ENCODE measurements around the gene RAB23.

RAB23 gene

DNA sequence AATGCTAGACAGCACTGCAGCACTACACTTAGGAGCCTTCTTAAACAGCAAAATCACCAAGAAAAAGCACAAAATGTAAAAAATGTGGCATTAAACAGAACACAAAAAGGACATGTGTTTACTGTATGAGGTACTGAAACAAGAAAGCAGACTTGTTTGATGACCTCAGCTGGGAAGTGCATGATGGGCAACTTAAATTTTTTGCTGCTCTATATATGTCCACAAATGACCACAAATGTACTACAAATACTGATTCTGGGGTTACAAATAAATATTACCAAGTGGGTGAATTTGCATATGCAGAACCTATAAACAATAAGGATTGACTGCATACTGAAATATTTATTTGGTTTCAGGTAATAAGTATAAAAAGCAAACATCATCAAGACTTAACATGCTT is 13.1 kb downstream of the RAB23 start:
- Histone ChIP-seq H3K27me3 (ENCODE audit: insufficient read depth, low read length, poor library complexity) (no peaks in the 10 kb centered on the region), H3K4me1 (ENCODE audit: insufficient read depth, low read length) (no peaks in the 10 kb centered on the region), H3K4me3 (ENCODE audit: low read depth in 1 of 2, low read length in 2 of 2) (no peak overlapping the region), H3K9me3 (ENCODE audit: insufficient read depth, low read length, severe bottlenecking) (no peaks in the 10 kb centered on the region), H3K27ac (ENCODE audit: low read length) (no peak overlapping the region), H3K36me3 (ENCODE audit: insufficient read depth, low read length) (no peaks in the 10 kb centered on the region), H3K9ac (ENCODE audit: low read depth, low read length) (no peak overlapping the region), H3K79me2 (ENCODE audit: insufficient read depth, low read length) (peaks cover 26% of the 10 kb centered on the region), H2AFZ (ENCODE audit: low read depth, low read length) (no peak overlapping the region), H4K20me1 (ENCODE audit: insufficient read depth, low read length) (peaks cover 15% of the 10 kb centered on the region; the same call in 1 of the 2 replicates), H3K4me2 (ENCODE audit: insufficient read depth, low read length) (no peak overlapping the region)
- ATAC-seq (ENCODE audit: insufficient read depth, low read depth): no peak
- no peak for DNase-seq
- TF ChIP-seq EZH2 (IDR thresholded peaks at IDR 0.05; ENCODE audit: borderline replicate concordance, low read depth, low read length, severe bottlenecking): no peak
- TF ChIP-seq, protein P1, sequence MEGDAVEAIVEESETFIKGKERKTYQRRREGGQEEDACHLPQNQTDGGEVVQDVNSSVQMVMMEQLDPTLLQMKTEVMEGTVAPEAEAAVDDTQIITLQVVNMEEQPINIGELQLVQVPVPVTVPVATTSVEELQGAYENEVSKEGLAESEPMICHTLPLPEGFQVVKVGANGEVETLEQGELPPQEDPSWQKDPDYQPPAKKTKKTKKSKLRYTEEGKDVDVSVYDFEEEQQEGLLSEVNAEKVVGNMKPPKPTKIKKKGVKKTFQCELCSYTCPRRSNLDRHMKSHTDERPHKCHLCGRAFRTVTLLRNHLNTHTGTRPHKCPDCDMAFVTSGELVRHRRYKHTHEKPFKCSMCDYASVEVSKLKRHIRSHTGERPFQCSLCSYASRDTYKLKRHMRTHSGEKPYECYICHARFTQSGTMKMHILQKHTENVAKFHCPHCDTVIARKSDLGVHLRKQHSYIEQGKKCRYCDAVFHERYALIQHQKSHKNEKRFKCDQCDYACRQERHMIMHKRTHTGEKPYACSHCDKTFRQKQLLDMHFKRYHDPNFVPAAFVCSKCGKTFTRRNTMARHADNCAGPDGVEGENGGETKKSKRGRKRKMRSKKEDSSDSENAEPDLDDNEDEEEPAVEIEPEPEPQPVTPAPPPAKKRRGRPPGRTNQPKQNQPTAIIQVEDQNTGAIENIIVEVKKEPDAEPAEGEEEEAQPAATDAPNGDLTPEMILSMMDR (IDR thresholded peaks at IDR 0.05; ENCODE audit: borderline replicate concordance, extremely low read depth, low read length, poor library complexity, severe bottlenecking): no peak

GRCh38 chr6:57207872-57208271 is 14.2 kb downstream of the RAB23 start:
- Histone ChIP-seq H2AFZ (ENCODE audit: low read depth, low read length) (no peak overlapping the region), H3K27ac (ENCODE audit: low read length) (no peak overlapping the region), H3K4me1 (ENCODE audit: insufficient read depth, low read length) (no peaks in the 10 kb centered on the region), H3K36me3 (ENCODE audit: insufficient read depth, low read length) (no peaks in the 10 kb centered on the region), H4K20me1 (ENCODE audit: insufficient read depth, low read length) (peaks cover 8% of the 10 kb centered on the region; the same call in 1 of the 2 replicates), H3K4me3 (ENCODE audit: low read depth in 1 of 2, low read length in 2 of 2) (no peak overlapping the region), H3K27me3 (ENCODE audit: insufficient read depth, low read length, poor library complexity) (no peaks in the 10 kb centered on the region), H3K4me2 (ENCODE audit: insufficient read depth, low read length) (no peak overlapping the region), H3K9ac (ENCODE audit: low read depth, low read length) (no peak overlapping the region), H3K79me2 (ENCODE audit: insufficient read depth, low read length) (peaks cover 15% of the 10 kb centered on the region), H3K9me3 (ENCODE audit: insufficient read depth, low read length, severe bottlenecking) (no peaks in the 10 kb centered on the region)
- DNase-seq (no peak), ATAC-seq (ENCODE audit: insufficient read depth, low read depth) (no peak)
- no peak for TF ChIP-seq EZH2 (IDR thresholded peaks at IDR 0.05; ENCODE audit: borderline replicate concordance, low read depth, low read length, severe bottlenecking)
- TF ChIP-seq, protein P1 (IDR thresholded peaks at IDR 0.05; ENCODE audit: borderline replicate concordance, extremely low read depth, low read length, poor library complexity, severe bottlenecking): no peak

GRCh38 chr6:57207141-57207540 is 15.0 kb downstream of the RAB23 start:
- no peak for ATAC-seq (ENCODE audit: insufficient read depth, low read depth)
- Histone ChIP-seq H3K4me2 (ENCODE audit: insufficient read depth, low read length) (no peak overlapping the region), H3K79me2 (ENCODE audit: insufficient read depth, low read length) (peaks cover 11% of the 10 kb centered on the region), H4K20me1 (ENCODE audit: insufficient read depth, low read length) (0 out of 2 replicates have a peak, but pooled peaks cover 4% of the 10 kb centered on the region), H3K36me3 (ENCODE audit: insufficient read depth, low read length) (no peaks in the 10 kb centered on the region), H3K27ac (ENCODE audit: low read length) (no peak overlapping the region), H2AFZ (ENCODE audit: low read depth, low read length) (no peak overlapping the region), H3K9ac (ENCODE audit: low read depth, low read length) (no peak overlapping the region), H3K4me3 (ENCODE audit: low read depth in 1 of 2, low read length in 2 of 2) (no peak overlapping the region), H3K4me1 (ENCODE audit: insufficient read depth, low read length) (no peaks in the 10 kb centered on the region), H3K27me3 (ENCODE audit: insufficient read depth, low read length, poor library complexity) (no peaks in the 10 kb centered on the region), H3K9me3 (ENCODE audit: insufficient read depth, low read length, severe bottlenecking) (no peaks in the 10 kb centered on the region)
- TF ChIP-seq, protein P1 (IDR thresholded peaks at IDR 0.05; ENCODE audit: borderline replicate concordance, extremely low read depth, low read length, poor library complexity, severe bottlenecking): no peak
- TF ChIP-seq EZH2 (IDR thresholded peaks at IDR 0.05; ENCODE audit: borderline replicate concordance, low read depth, low read length, severe bottlenecking): no peak
- DNase-seq: no peak
